NCI-H446 treated with DMSO at 0.1 percent for 48 hours (cell line): ENCODE results near the gene GRID2.

Source experiments
- DNase-seq: peaks from one replicate; lab custom pipeline; 2025; lab: John Stamatoyannopoulos, UW

GRID2 gene

GRCh38 chr4:92522356-92522755 is 218.6 kb downstream of the GRID2 start:
- DNase-seq = no peak

DNA sequence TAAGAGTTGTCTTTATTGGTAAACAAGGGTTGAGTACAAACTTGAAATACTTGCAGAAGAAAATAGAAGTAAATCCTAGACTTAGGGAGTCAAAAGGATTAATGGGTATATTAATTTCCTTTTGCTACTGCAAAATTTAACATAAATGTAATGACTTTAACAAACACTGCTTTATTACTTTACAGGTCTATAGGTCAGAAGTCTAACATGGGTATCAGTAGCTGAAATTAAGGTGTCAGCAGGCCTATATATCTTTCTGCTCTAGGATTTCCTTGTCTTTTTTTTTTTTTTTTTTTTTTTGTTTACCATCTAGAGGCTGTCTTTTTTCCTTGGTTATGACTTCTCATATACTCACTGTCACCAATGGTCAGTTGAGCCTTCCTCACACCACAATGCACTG is 220.4 kb downstream of the GRID2 start:
- DNase-seq = no peak

DNA sequence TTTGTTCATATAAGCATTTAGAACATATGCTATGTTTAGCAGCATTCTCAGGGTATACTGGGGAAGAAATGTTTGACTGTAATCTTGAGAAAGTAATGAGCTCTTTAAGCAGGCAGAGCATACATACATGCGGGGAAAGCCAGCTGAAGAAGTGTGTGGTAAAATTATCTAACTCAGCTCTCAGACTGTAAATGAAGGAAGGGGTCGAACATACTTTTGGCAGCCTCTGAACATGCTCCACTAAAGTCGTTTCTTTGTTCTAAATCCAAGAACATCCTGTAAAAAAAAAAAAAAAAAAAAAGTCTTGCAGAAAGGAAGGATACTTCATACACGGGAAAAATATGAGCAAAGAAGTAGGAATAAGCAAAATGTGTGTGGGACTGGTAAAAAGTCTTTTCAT is 224.8 kb downstream of the GRID2 start:
- DNase-seq = no peak

GRCh38 chr4:92529510-92529909 is 225.7 kb downstream of the GRID2 start:
- no peak for DNase-seq

DNA sequence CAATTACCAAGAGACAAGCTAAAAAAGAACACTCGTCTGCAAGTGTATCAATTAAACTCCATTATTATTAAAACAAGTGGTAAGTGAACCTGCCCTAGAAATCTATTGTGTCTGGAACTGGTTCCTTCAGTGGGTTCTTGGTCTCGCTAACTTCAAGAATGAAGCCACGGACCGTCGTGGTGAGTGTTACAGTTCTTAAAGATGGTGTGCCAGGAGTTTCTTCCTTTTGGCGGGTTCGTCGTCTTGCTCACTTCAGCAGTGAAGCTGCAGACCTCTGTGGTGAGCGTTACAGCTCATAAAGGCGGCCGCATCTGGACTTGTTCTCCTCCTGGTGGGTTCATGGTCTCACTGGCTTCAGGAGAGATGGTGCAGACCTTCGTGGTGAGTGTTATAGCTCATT is 231.8 kb downstream of the GRID2 start:
- DNase-seq = no peak

DNA sequence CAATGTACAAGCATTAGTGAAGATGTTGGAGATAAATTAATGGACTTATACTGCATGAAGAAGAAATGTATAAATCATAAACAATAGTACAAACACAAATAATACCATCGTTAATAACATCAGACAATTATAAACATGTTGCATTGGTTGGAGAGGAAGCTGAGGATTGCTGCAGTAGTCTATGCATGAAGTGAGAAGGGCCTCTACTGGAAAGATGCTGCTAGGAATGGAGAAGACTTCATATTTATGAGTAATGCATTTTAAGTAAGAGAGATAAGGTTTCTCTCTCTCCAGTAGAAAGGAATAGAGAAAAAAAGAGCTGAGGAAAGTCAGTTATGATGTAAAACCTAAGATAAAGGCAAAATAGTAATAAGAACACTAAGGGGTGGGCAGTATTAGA is 247.8 kb downstream of the GRID2 start:
- DNase-seq = no peak

GRCh38 chr4:92566269-92566668 is 262.5 kb downstream of the GRID2 start:
- DNase-seq = no peak

- DNase-seq = no peak
These were observed 277.1 kb downstream of the GRID2 start for GRCh38 chr4:92580816-92581215.

GRCh38 chr4:92599044-92599443 is 295.3 kb downstream of the GRID2 start:
- DNase-seq = no peak

DNA sequence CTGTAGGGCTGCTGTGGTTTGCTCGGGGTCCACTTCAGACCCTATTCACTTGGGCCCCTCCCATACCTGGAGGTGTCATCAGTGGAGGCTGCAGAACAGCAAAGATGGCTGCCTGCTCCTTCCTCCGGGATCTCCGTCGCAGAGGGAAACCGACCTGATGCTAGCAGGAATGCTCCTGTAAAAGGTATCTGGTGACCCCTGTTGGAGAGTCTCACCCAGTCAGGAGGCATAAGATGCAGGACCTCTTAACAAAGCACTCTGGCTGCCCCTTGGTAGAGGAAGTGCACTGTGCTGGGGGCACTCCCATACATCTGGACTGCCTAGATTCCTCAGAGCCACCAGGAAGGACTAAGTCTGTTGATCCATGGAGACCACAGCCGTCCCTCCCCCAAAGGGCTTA is 296.9 kb downstream of the GRID2 start:
- no peak for DNase-seq

- DNase-seq = no peak
These were observed 302.5 kb downstream of the GRID2 start for GRCh38 chr4:92606227-92606626.

DNA sequence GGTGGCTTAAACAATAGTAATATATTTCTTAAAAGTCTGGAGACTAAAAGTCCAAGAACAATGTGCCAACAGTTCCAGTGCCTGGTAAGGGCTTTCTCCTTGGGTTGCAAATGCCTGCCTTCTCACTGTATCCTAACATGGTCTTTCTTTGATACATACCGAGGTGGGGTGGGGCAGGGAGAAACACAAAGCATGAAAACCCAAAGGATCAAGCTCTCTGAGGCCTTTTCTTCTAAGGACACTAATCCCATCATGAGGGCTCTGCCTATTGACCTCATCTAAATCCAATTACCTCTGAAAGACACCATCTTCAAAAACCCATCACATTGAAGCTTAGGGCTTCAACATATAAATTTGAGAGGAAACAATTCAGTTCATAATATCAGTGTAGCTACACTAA is 311.3 kb downstream of the GRID2 start:
- DNase-seq = no peak

GRCh38 chr4:92618968-92619367 is 315.2 kb downstream of the GRID2 start:
- DNase-seq = no peak

DNA sequence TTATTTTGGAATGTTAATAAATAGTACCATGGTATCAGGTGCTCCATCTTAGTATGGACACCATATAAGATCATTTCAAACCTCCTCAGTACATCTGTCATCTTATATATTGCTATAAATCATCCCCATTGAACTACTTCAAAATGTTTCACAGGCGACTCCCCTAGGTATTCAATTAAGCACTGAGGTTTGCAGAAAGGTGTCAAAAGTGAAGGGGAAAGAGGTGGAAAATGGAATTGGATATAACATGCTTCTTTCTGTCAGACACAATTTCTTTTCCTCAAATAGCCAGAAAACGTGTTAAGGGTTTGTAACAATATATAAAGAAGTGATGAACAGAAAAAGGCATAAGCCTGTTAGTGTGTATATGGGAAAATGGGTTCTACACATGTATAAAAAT is 325.5 kb downstream of the GRID2 start:
- no peak for DNase-seq

GRCh38 chr4:92634882-92635281 is 331.1 kb downstream of the GRID2 start:
- DNase-seq = peak; percentile 57

DNA sequence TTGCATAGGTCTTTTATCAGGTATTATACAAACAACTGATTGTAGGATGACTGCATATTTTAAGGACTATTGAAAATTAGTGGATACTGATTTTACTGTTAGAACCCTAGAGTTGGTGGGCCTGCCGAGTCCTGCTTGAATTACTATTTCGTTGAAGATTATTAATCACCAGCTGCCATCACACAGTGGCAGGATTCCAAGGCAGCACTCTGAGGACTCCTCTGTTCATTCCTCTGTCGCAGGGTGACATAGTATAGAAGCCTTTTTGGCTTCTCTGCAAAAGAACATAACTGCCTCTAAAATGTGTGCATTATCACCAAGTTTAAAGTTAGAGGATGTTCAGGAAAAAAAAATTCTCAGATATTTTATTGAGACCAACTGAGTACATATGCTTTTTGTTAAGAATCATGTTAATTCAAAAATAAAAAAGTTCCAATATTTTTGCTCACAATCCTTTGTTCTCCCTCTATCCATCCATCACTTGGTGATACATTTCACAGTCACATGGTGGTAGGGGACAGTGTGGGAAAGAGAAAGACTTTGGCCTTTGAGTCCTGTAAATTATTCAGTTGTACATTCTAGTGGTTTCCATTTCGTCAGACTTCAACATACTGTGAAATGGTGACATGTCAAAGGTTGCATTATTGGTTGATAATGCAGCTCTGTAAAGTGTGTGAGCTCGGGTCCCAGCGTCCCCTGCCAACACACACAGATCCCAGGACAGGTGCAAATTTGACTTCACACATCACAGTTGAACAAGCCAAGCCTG is 332.5 kb downstream of the GRID2 start:
- DNase-seq = peak; percentile 82

DNA sequence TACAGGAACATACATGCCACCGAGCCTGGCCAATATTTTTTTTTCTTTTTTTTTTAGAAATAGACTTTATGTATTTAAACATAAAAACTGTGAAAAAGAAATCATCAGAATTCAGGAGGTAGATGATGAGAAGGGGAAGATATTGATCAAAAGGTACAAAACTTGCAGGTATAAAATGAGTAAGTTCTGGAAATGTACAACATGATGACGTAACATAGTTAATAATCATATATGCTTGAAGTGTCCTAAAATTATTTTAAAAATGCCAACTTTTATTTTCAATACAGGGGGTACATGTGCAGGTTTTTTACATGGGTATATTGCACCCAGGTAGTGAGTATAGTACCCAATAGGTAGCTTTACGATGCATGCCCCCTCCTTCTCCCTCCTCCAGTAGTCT is 337.6 kb downstream of the GRID2 start:
- DNase-seq = no peak

DNA sequence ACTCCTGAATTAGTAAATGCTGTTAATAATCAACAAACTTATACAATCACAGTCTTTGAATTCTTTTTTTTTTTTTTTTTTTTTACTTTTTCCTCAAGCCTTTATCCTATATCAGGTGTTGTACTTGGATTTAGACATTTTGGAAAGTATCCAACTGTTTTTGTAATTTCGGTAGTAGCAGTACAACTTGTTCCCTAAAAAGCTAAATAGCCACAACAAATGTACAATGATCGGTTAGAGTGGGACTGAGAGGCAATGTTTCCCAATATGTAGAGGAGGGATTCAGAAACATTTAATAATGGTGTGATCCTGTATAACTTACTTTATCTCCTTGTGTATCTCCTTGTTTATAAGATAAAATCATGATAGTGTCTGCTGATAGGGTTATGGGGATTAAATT is 343.1 kb downstream of the GRID2 start:
- no peak for DNase-seq

- no peak for DNase-seq
These were observed 347.8 kb downstream of the GRID2 start for GRCh38 chr4:92651536-92651935.

DNA sequence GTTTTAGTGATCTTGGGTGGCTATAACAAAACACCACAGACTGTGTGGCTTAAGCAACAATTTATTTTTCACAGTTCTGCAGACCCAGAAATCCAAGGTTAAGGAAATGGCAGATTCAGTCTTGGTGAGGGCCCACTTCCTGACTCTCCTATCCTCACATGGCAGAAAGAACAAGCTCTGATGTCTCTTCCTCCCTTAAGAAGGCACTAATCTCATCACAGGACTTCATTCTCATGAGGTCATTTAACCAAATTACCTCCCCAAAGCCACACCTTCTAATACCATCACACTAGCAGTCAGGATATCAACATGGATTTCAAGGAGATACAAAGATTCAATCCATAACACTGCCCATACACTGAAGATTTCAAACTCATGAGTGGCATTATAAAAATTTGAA is 350.3 kb downstream of the GRID2 start:
- no peak for DNase-seq

GRCh38 chr4:92657695-92658094 is 353.9 kb downstream of the GRID2 start:
- no peak for DNase-seq

DNA sequence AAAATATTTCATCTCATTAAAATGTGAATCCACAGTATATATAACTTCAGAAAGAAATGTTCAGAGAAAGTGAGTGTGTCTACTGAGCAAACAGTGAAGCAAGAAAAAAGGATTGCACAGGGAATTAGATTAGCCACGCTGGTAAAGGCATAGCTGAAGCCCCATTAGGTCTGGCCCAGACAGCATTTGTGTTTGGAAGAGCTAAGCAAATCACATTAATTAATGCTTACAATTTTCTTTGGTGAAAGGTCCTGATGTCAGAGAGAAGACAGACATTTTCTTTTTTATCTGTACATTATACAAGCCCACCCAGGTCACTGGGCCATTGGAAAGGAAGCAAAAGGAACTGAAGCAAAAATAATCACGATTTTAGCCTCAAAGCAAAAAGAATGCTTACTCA is 354.6 kb downstream of the GRID2 start:
- no peak for DNase-seq

- no peak for DNase-seq
These were observed 374.0 kb downstream of the GRID2 start for GRCh38 chr4:92677805-92678204.

GRCh38 chr4:92678292-92678691 is 374.5 kb downstream of the GRID2 start:
- DNase-seq = no peak
